SK-N-MC (cell line): ENCODE data around the gene SOX6.

Experiments used
- EZH2 ChIP-seq: fragments of 200-600 bp; sonication (generic); IDR thresholded peaks from one replicate; pipeline ENCODE4 v1.6.1; 2017; ENCODE audit warnings: antibody characterized with exemption
- POLR2AphosphoS5 ChIP-seq: IDR thresholded peaks from 2 replicates; pipeline ENCODE4 v1.6.1; 2012; ENCODE audit warnings: mild to moderate bottlenecking, low read depth, low read length, borderline replicate concordance

GRCh38 chr11:16169956-16170847 lies 186.1 kb downstream of the SOX6 start:
- TF ChIP-seq EZH2 (no peak), POLR2AphosphoS5 (peak; percentile 39; the same call in 1 of the 2 replicates)
